K562 (cell line): ENCODE results near the gene OR51G1. TPM values are rescaled to one million over a fixed set of nuclear protein-coding genes. Genes with fewer than 3 reads are reported as not detected.

Experiments used
- ATAC-seq: fragments of 200-7000 bp; cut with Tn5 transposase; 3 replicates; pipeline ENCODE4 v1.9.1; 2020; ENCODE audit warnings: moderate library complexity
- BruUV-seq: library from RNA; stranded (reverse); fragments of 400-500 nt; replicated peaks from 2 replicates; lab custom pipeline; 2021; lab: Mats Ljungman, UMichigan
- CTCF ChIA-PET: fragments of 300-600 bp; formaldehyde crosslinking; extraction: SDS; loops from one replicate; lab custom pipeline; 2021; ENCODE audit warnings: low intra/inter-chr PET ratio; lab: Yijun Ruan, JAX
- POLR2A ChIA-PET: fragments of 300-600, 350-650 bp; sonication (Branson Sonifier 250); formaldehyde crosslinking; extraction: SDS; loops from one replicate; lab custom pipeline; 2021; ENCODE audit warnings: antibody characterized with exemption, inconsistent platforms; lab: Yijun Ruan, JAX
- DNase-seq, 4 experiments: peaks; one replicate each; pipeline versions ENCODE4 v3.0.0 to v3.0.0-alpha.2; 2011 to 2018; ENCODE audit warnings: low spot score in 3 of 4, mixed read lengths in 3 of 4; ENCODE audit errors: extremely low read depth in 1 of 4
- FAIRE-seq: peaks from 2 replicates; lab custom pipeline; 2011; peaks lifted over from hg19 to GRCh38; lab: Jason Lieb, UNC
- H2AFZ ChIP-seq: 2 replicates; pipeline ENCODE4 v1.6.0; 2011; ENCODE audit warnings: low read depth, low read length, control low read depth, inconsistent platforms
- H3K27ac ChIP-seq: fragments of 200-600 bp; 3 replicates; pipeline ENCODE4 v1.8.0; 2011; ENCODE audit warnings: low read depth, mild to moderate bottlenecking, control low read depth, inconsistent platforms, low read length, moderate library complexity, mixed read lengths; ENCODE audit errors: extremely low read depth
- H3K27me3 ChIP-seq, 2 experiments: fragments of 300-600 bp in 1 of 2; 2 replicates in 1 of 2; 3 replicates in 1 of 2; pipeline versions ENCODE4 v1.6.0 to v1.8.0; 2011; ENCODE audit warnings: inconsistent platforms in 2 of 2, low read length in 2 of 2, mild to moderate bottlenecking in 1 of 2, mixed read lengths in 1 of 2, moderate library complexity in 1 of 2; ENCODE audit not compliant: control insufficient read depth in 2 of 2, insufficient read depth in 2 of 2
- H3K36me3 ChIP-seq: fragments of 300-600 bp; 3 replicates; pipeline ENCODE4 v1.8.0; 2011; ENCODE audit warnings: mild to moderate bottlenecking, low read length, inconsistent platforms; ENCODE audit not compliant: control insufficient read depth, insufficient read depth
- H3K4me1 ChIP-seq, 2 experiments: fragments of 200-600 bp in 1 of 2; replicated peaks in 1 of 2; 2 replicates in 1 of 2; 3 replicates in 1 of 2; pipeline versions ENCODE4 v1.5.1 to v1.8.0; 2011; ENCODE audit warnings: inconsistent platforms in 2 of 2, low read length in 2 of 2, mild to moderate bottlenecking in 1 of 2, mixed read lengths in 1 of 2, moderate library complexity in 1 of 2; ENCODE audit not compliant: control insufficient read depth in 2 of 2, insufficient read depth in 2 of 2
- H3K4me2 ChIP-seq: 2 replicates; pipeline ENCODE4 v1.6.1; 2011; ENCODE audit warnings: low read length, control low read depth, inconsistent platforms, mixed read lengths; ENCODE audit not compliant: insufficient read depth
- H3K4me3 ChIP-seq: fragments of 200-600 bp; sonication (generic), shearing (Covaris generic); 2 replicates; pipeline ENCODE4 v1.5.1; 2016; ENCODE audit warnings: control low read depth, inconsistent platforms
- H3K79me2 ChIP-seq: fragments of 200-600 bp; 3 replicates; pipeline ENCODE4 v1.8.0; 2011; ENCODE audit warnings: low read length, inconsistent platforms; ENCODE audit not compliant: control insufficient read depth, insufficient read depth
- H3K9ac ChIP-seq, 2 experiments: 2 replicates each; pipeline versions ENCODE4 v1.6.0 to v1.6.1; 2011; ENCODE audit warnings: low read depth in 2 of 2, low read length in 2 of 2, control low read depth in 1 of 2, inconsistent platforms in 1 of 2, mild to moderate bottlenecking in 1 of 2, mixed read lengths in 1 of 2; ENCODE audit not compliant: insufficient read depth in 1 of 2
- H3K9me1 ChIP-seq: one replicate; pipeline ENCODE4 v1.6.0; 2011; ENCODE audit warnings: inconsistent platforms, mild to moderate bottlenecking, low read length, moderate library complexity; ENCODE audit not compliant: control insufficient read depth, insufficient read depth
- H3K9me3 ChIP-seq: replicated peaks from 2 replicates; pipeline ENCODE4 v1.5.1; 2011; ENCODE audit warnings: low read depth, low read length, inconsistent platforms; ENCODE audit not compliant: control insufficient read depth, insufficient read depth
- H4K20me1 ChIP-seq: replicated peaks from 2 replicates; pipeline ENCODE4 v1.6.1; 2011; ENCODE audit warnings: low read length, inconsistent platforms, mixed read lengths; ENCODE audit not compliant: control insufficient read depth, insufficient read depth
- ATF3 ChIP-seq, 2 experiments: fragments of 450-650 bp in 1 of 2; sonication (generic) in 1 of 2; formaldehyde crosslinking in 1 of 2; IDR thresholded peaks in 1 of 2; conservative IDR thresholded peaks in 1 of 2; 2 replicates each; pipeline versions ENCODE4 v1.6.1 to v1.8.1; 2016 to 2023; ENCODE audit warnings: mild to moderate bottlenecking in 2 of 2, moderate library complexity in 2 of 2, inconsistent platforms in 1 of 2, missing genetic modification reagents in 1 of 2
- CEBPB ChIP-seq: fragments of 450-650 bp; IDR thresholded peaks from 2 replicates; pipeline ENCODE4 v1.6.1; 2016; ENCODE audit warnings: missing genetic modification characterization, missing compliant biosample characterization
- CEBPG ChIP-seq, 3 experiments: fragments of 200-800 bp in 1 of 3; sonication (Bioruptor generic) in 1 of 3; sonication (generic) in 1 of 3; formaldehyde crosslinking in 1 of 3; IDR thresholded peaks in 2 of 3; conservative IDR thresholded peaks in 1 of 3; 2 replicates each; pipeline versions ENCODE4 v1.6.1 to v1.8.0; 2016 to 2022; ENCODE audit warnings: missing compliant biosample characterization in 2 of 3, missing genetic modification characterization in 2 of 3, mild to moderate bottlenecking in 1 of 3, missing genetic modification reagents in 1 of 3
- EHMT2 ChIP-seq: fragments of 450-650 bp; IDR thresholded peaks from 2 replicates; pipeline ENCODE4 v1.6.1; 2018; ENCODE audit warnings: antibody characterized with exemption
- MCM3 ChIP-seq: fragments of 450-650 bp; IDR thresholded peaks from 2 replicates; pipeline ENCODE4 v1.6.1; 2016
- TFE3 ChIP-seq: fragments of 450-650 bp; formaldehyde crosslinking; IDR thresholded peaks from 2 replicates; pipeline ENCODE4 v1.4.0; 2020; ENCODE audit warnings: mild to moderate bottlenecking, mixed read lengths
- ZNF561 ChIP-seq: fragments of 450-650 bp; formaldehyde crosslinking; conservative IDR thresholded peaks from 2 replicates; pipeline ENCODE4 v1.4.0; 2020; ENCODE audit warnings: mild to moderate bottlenecking, moderate library complexity
- WGBS: fragments of 100-300 bp; shearing (Covaris generic); methylation state at CpG from one replicate; pipeline ENCODE4 v1.1.6; 2016; ENCODE audit warnings: low coverage, mixed read lengths; ENCODE audit not compliant: insufficient coverage; ENCODE audit errors: missing lambda C conversion rate; 5-methylcytosine and 5-hydroxymethylcytosine counted together
- in situ Hi-C: fragments of 300-500 bp; cut with MboI; formaldehyde crosslinking; loops from 4 replicates; pipeline ENCODE4 v1.15.0; 2018; ENCODE audit warnings: inconsistent platforms, mixed read lengths
- intact Hi-C: fragments of 100-400 bp; cut with micrococcal nuclease; formaldehyde crosslinking; loops from 2 replicates; pipeline ENCODE4 v1.14.2; 2022
- polyA plus RNA-seq, 8 experiments: library from polyadenylated mRNA; depleted of rRNA in 4 of 8; stranded (reverse) in 5 of 8; unstranded in 3 of 8; fragments of >200 nt; fragmentation: Nextera tagmentation in 2 of 8; fragmentation: Illumina TruSeq in 1 of 8; extraction: Ambion mirVana in 2 of 8; extraction: Trizol in 1 of 8; gene quantifications; 2 replicates each; pipeline versions ENCODE4 v1.2.1 to v1.2.3, GENCODE V29; 2011 to 2014; ENCODE audit warnings: inconsistent platforms in 1 of 8, missing spikeins in 1 of 8
- total RNA-seq, 7 experiments: library from RNA; depleted of rRNA in 6 of 7; stranded (reverse); fragments of >200 nt in 6 of 7; fragmentation: Illumina TruSeq in 2 of 7; extraction: Trizol in 2 of 7; gene quantifications; 2 replicates each; pipeline versions ENCODE4 v1.2.1 to v1.2.3, GENCODE V29; 2011 to 2021; ENCODE audit warnings: low replicate concordance in 1 of 7

The OR51G1 gene
- total and polyA plus RNA-seq, 9 of the 15 experiments (the other 6 are each of a cell fraction or from before 2014, with no cell fraction given) = not detected

- H3K4me3 ChIP-seq = no peak overlapping the region
These were observed 12.6 kb upstream of the OR51G1 start for GRCh38 chr11:4936745-4937144.

More at GRCh38 chr11:4936745-4937144, 12.6 kb upstream of the OR51G1 start:
- in situ Hi-C loops = no loop called here
- Histone ChIP-seq H3K9me3 (no peaks in the 10 kb centered on the region), H3K79me2 (no peaks in the 10 kb centered on the region), H4K20me1 (no peaks in the 10 kb centered on the region), H2AFZ (no peak overlapping the region), H3K9ac (no peak overlapping the region)
- no peak for ATAC-seq
- CTCF ChIA-PET = no interaction called here
- no TSS peak for BruUV-seq
- TF ChIP-seq EHMT2 (no peak), ATF3 (IDR thresholded peaks at IDR 0.05) (peak; percentile 52; the same call in 1 of the 2 replicates), ATF3 (CRISPR knock-in tag; conservative IDR thresholded peaks at IDR 0.05) (no peak), ZNF561 (CRISPR knock-in tag) (no peak), CEBPG (CRISPR knock-in tag; IDR thresholded peaks at IDR 0.05) (no peak), CEBPG (tag; conservative IDR thresholded peaks at IDR 0.05 in 1 of 2, IDR thresholded peaks at IDR 0.05 in 1 of 2) (peak; percentile 50 to 80; a peak in 3 of 4 replicates), CEBPB (tag) (peak; percentile 29; the same call in 1 of the 2 replicates), MCM3 (no peak), TFE3 (CRISPR knock-in tag) (no peak)
- TF ChIP-seq, all 486 proteins: peak for 3
- 3% methylated on average over 3 of the region's 3 CpGs for WGBS
- DNase-seq (no peak), FAIRE-seq (no peak)
- H3K27ac ChIP-seq = no peak overlapping the region
- POLR2A ChIA-PET = no interaction called here
- H3K4me1 ChIP-seq = no peaks in the 10 kb centered on the region
- intact Hi-C loops = no loop called here
- H3K27me3 ChIP-seq = no peaks in the 10 kb centered on the region
- no peaks in the 10 kb centered on the region for H3K36me3 ChIP-seq
- H3K4me2 ChIP-seq = no peak overlapping the region
- no peaks in the 10 kb centered on the region for H3K9me1 ChIP-seq
